ENCODE measurements around the gene LGR4.
A peak's percentile ranks its signal among the peaks of the same experiment; 100 is the strongest.

The LGR4 gene

DNA sequence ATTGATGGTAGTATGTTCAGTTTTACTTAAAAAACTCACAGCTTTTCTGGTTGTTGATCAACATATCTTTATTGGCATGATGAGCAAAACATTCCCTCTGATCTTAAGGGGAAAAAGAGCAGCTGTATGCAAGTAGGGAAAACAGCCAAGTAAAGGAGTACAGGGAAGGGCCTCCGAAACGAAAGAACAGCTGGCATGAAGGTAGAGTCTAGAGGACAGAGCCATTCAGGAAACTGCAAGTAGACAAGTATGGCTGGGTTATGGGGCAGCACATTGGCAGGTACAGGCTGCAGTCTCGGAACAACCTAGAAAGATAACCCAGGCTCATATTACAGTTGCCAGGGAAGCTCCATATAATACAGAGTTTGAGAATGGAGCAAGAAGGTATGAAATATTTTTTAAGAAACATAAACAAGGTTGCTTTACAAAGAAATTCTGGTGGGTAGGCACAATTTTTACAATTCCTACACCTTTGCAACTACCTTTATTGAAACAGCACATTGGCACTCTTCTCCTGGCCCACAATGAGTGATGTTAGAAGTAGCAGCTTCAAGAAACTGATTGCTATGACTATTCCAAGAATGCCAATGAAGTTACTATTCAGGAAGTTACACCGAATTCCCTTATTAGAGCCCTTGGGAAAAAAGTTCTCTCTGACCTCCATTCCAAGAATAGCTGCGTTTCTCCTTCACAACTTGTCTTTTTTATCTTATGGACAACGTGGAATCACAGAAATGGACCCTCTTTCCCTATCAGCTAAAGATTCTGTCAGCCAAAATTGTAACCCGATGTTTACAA lies 45.2 kb downstream of the LGR4 start:
- DNase-seq (ENCODE audit: low spot score), result peak; percentile 40

DNA sequence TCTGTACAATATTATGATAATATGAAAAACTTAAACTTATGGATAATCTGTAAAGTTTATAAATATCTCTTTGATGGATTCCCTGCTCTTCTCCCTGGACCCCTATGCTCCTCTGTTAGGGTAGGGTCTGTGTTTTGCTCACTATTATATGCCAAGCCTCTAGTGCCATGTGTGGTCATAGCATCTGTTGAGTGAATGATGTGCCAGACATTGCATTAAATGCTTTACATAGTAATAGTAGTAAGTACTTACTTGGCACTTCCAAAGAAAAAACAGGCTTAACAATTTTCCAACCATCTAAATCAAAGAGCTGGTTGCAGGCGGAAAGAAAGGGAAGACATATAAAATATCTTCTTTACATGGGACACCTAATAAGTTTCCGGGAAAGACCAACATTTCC lies 46.8 kb downstream of the LGR4 start:
- no peak for DNase-seq (ENCODE audit: low spot score)

DNA sequence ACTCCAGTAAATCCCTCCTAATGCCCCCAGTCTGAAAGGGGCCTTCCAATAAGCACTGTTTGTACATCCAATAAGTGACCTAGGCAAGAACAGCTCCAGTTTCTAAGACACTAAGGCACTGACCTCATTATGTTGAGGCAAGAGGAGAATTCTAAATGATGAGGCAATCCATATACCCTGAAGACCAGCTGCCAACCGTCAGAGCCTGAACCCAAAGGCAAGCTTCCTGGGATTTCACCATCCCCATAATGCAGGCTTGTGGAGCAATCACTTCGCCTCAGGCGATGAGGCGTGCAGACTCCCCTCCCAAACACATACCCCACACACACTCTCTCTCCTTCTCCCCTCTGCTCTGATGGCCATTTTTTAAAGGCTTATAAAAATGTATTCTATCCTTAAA lies 49.5 kb downstream of the LGR4 start:
- no peak for DNase-seq (ENCODE audit: low spot score)

DNA sequence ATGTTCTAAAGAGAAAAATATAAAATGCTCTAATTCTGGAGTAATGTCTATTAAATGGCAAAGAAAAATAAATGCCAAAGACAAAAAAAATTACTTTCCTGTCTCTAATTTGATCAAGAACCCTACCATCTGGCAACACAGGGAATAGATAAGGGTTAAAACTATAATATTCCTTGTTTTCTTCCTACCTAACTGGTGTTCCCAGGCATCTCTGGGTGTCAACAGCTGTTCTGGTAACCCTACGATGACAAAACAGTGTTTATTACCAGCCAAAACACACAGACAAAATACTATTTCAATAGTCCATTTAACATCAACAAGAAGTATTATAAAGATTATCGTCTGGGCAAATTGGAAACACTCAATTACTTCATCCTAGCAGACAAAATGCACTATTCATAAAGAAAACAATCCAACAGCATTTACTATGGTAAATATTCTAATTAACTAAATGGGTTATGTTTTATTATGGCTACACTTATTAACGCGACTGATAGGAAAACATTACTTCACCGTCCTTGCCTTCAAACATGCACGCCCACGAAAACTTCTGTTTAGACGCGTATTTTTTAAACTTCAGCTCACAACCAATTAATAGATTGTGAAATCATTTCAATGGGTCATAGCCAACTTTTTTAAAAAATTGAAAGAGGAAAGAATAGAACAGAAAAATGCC lies 50.6 kb downstream of the LGR4 start:
- no peak for DNase-seq (ENCODE audit: low spot score)

DNA sequence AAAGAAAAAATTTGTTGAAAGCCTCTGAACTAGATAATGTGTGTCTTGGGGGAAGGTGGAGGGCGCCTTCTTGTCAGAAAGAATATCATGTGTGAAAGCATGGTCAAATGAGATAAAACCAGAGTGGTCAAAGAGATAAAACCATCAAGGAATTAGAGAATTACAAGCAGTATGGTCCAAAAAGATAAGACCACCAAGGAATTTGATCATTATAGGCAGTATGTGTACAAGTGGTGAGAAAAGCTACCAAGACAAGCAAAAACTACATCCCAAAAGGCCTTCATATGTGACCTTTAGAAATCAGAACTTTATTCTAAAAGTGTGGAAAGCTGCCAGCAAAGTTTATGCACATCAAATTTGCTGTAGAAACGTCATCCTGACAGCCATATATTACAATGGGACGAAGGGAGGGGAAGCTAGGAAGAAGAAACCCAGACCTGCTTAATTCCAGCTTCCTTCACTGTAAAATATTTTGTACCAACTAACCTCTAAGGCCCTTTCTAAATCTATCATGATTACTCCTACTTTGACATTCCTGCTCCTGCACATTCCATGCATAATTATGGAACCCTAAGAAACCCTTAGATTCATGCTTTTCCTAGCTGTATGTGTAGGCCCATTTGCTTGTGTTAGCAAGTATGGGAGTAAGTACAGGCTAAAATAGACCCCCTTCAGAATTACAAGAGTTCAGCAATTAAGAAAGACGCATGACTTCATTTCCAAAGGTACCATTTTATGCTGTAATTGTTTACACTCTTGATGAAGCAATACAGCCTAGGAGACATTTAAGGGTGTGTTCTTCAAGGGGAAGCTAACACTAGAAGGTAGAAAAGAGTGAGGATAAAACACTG lies 51.6 kb downstream of the LGR4 start:
- no peak for DNase-seq (ENCODE audit: low spot score)

DNA sequence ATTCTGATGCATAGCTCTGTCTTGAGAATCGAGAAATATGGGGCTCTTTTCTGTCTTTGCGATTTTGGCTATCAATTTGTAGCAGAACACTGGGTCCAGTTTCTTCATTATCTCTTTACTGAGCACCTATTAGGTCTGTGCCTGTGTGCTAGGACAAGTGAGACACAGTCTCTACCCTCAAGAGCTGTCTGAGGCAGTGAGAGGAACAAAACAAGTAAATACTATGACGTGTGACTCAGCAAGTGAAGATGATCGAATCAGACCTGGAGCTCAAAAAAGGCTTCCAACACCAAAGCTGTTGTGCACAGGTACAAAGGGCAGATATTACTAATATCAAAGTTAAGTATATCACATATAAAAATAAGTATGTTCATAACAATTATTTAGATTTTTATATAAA lies 52.4 kb downstream of the LGR4 start:
- DNase-seq (ENCODE audit: low spot score), result no peak

DNA sequence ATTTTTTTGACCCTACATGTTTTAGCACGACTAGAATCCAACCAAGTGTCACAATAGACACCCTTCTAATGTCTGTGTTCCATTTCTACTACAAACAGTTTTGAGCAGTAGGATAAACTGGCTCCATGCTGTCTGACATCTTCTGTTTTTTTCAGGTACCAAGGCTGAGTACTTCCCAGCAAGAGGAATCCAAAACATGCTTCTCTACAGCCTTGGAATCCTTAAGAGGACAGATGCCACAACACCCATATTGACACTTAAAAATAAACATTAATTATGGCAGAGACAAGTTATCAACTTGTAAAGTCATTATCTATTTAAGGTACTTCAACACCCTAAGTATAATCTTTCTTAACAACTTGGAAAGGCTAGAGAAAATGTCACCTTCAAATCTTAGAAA lies 54.2 kb downstream of the LGR4 start:
- no peak for DNase-seq (ENCODE audit: low spot score)

DNA sequence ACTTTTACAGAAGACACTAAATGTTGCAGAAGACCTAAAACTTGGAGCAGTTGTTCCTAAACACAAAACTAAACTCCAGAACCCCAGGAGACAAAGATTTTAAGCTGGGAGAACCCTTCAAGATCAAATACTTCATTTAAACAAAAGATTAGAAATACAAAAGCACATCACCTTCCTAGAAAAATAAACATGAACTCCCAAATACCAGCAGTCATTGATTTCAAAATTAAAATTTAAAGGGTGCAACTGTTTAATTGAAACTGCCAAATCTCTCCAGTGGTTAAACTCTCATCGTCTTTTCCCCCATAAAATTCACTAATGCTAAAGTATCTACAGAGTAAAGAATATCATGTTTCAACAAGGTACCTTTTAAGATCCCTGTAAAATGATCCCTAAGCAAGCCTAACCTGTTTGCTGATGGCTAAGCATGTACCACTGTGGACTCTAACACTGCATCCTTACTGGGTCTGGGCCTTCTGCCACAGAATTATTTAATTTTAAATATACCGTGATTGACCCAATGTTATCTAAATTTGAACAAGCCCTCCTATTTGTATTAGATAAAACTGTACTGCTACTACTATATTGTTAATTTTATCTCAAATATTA lies 55.9 kb downstream of the LGR4 start:
- no peak for DNase-seq (ENCODE audit: low spot score)

DNA sequence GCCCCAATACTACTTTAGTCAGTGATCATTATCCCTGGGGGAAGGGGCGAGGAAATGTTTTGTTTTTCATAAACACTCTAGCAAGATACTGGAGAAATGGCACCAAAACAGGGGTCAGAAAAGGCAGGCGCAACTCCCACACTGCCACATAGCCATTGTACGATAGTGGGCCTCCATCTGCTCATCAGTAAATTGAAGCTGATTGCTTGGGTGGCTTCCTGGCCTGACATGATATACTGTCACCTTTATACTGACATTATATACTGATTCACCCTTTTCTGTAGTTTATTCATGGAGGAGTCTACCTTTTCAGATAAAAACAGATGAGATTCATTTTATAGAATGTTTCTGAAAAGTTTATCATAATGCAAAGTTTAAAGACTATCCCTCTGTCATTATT lies 57.9 kb downstream of the LGR4 start:
- DNase-seq (ENCODE audit: low spot score), result no peak

DNA sequence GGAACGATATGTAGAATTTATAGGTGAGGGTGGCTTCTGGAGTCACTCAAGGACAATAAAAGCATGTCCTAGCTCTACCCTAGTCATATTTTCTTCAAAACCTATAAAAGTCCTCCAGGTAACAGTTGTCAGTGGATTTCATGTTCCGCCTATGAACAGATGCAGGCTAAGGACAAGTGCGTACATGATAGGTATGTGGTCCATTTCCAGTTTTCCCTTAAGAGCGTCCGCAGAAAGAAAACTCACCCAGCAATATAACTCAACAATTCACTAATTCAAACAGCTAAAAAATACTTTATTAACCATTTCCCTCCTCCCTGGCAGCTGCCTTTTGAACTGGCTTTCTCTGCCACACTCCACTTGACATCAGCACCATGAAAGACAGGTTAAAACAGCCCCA lies 59.4 kb downstream of the LGR4 start:
- DNase-seq (ENCODE audit: low spot score), result no peak

DNA sequence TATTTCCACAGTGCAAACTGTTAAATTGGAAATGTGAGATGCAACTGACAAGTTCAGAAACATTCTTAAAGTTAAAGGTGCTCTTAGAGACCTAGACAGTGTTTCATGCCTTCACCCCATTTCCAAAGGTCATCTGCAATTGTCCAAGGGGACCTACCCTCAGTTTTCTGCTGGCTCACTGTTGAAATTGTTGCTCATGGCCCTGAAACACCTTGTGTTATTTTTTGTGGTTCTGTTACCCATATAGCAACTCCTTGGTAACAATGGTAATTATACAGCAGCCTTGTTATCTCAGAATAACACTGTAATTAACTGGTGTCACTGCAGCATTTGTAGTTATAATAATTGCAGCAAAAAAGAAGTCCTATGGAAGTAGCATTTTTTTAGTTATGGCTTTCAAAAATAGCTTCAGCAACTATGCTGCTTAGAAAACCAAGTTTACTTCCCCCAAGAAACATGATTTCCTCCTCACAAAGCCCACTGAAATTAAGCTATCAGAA lies 60.3 kb downstream of the LGR4 start:
- no peak for DNase-seq (ENCODE audit: low spot score)

DNA sequence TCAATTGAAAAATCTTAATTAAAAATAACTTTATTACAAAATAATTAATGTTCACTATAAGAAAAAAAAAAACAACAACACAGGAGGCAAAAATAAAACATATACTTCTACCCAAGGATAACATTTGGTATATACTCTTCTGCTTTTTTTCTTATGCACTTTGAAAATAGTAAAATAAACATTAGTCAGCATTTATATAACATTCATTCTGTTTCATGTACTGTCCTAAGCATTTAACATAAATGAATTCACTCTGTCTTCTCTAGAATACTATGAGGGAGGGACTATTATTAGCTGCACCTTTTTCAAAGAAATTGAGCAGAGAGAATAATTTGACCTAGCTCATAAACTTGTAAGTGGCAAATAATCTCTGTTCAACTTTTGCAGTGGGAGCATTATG lies 61.3 kb downstream of the LGR4 start:
- DNase-seq (ENCODE audit: low spot score), result no peak

DNA sequence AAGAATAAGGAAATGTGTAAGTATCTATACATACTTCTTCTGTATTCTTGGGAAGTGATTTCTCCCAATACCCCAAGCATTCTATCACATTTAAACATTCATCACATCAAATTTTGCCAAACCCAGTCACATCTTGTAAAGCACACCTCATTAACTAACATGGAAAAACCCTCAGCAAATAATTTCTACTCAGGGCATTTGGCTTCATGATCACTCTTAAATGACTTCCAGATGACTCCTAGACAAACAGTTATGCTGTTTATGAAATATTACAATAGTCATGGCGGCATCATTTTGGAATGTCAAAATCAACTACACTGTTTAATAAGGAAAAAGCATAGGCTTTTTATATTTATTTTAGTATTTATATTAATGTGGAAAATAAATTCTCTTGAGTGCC lies 62.3 kb downstream of the LGR4 start:
- DNase-seq (ENCODE audit: low spot score), result no peak

DNA sequence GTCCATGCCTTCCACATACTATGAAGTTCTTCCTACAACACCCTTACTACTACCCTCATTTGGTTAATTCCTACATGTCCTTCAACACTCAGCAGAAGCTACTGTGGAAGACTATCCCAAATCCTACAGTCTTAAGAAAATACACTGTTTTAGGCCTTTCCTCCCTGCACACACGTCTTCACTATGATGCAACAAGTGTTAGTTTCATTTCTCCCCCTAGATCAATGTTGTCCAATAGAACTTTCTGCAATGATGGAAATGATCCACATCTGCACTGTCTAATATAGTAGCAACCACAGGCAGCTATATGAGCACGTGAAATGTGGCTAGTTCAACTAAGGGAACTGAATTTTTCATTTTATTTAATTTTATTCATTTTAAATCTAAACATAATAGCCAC lies 62.8 kb downstream of the LGR4 start:
- DNase-seq (ENCODE audit: low spot score), result no peak

DNA sequence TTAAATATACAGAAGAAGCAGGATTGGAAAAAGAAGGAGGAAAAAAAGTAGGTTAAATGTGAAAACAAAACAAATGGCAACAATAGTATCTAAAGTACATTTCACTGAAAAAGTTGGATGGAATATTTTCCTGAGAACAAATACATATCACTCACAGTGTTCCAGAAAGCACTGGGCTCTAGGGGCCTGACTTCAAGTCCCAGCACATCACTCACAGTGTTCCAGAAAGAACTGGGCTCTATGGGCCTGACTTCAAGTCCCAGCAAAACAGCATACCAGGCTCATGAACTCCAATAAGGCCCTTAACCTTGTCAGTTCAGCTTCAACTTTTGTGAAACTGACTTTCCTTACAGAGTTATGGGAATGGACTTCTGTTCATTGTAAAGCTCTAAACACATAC lies 63.5 kb downstream of the LGR4 start:
- DNase-seq (ENCODE audit: low spot score), result no peak

DNA sequence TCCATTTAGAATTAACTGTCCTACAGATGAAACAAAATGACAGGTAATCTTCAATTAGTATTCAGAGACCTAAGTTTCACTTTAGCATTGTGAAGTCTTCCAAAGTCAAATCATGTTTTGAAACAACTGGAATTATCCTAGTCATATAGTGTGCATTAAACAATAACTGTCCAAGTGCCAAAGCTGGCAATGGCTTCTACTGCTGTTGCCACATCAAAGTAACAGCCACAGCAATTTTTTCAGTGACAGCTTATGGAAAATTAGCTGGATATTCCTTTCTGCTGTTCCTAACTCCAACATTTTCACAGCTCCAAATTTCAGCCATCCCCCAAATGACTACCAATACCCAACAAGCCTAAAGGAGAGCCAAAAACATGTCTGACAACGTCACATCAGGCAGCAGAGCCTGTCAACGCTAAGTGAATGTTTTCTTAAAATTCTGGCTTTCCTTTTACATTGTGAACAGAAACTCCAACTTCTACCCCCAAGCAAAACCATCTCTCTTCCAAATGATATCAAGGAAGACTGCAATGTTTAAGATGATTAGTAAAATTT lies 64.3 kb downstream of the LGR4 start:
- DNase-seq (ENCODE audit: low spot score), result no peak

DNA sequence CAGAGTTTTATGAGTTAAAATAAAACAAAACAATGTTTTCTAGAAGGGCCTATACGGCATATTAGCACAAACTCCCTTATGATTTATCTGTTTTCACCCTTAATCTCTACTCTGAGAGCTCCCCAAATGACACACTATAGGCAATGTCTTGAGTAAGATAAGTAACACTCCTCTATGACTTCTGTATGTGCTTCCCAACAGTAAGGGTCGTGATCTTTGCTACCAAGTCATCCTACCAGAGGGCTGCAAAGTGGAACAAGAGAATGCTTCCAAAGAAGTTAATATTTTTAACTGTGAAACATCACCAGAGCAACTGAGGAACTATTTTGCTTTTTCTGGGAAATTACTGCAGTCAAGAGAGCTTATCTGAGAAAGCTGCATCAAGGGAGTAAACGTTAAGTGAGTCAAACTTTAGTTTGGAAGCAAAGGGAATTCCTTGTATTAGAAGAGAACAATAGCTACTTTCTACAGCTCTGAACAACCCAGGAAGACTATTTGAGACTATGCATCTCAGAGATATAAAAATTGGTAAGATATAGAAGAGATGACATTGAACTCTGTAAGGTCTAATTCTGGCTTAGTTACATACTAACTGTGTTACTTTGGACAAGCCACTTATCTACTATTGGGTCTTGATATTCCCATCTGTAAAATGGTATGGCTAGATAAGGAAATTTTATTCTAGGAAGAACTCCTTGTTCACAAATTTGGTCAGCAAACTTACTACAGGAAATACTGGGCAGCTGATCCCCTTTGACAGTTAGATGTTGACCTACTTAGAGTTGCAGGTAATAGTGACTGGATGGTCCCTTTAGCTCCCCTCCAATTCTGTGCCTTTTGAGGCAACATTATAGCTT lies 65.9 kb downstream of the LGR4 start:
- DNase-seq (ENCODE audit: low spot score), result no peak

DNA sequence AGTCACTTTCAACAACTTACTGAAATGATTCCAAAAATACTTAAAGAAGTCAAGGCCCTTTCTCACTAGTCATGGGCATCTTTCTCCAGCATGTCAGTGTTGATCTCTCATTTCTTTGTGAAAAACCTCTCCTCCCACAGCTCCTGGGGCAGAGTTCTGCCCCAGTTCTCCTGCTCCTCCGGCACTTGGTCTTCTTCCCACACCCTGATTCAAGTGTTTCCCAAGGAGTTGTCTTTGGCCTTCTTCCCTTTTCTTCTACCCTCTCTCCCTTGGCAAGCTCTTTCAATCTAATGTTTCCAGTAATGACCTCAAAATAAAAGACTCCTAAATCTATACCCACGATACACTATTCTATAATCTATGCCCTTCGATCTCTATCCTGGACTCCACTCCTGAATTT lies 67.5 kb downstream of the LGR4 start:
- DNase-seq (ENCODE audit: low spot score), result no peak

DNA sequence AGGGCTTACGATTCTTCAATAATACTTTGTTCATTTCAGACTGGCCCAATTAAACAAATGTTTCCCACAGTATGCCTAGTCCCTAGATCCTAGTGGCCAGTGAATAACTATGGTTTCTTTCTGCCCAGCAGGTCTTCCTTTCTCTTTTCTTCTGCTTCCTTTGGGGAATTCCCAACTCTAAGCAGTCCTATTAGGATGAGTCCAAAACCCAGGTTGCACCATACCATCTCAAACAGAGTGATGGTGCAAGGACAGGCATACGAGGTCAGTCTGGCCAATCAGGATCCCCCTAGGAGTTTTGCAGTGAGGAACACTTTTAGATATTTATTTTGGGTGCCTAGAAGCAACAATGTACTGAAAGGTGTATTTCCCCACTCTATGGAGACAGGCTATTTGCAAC lies 68.2 kb downstream of the LGR4 start:
- DNase-seq (ENCODE audit: low spot score), result no peak

DNA sequence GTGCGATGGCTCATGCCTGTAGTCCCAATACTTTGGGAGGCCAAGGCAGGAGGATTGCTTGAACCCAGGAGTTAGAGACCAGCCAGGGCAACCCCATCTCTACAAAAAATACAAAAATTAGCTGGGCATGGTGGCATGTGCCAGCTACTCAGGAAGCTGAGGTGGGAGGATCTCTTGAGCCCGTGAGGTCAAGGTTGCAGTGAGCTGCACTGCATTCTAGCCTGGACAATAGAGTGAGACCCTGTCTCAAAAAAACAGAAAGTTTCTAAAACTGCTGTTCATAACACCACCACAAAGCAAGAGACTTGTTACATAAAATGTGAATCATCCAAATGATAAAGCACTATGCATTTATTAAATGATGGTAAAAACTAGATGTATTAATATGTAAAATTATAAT lies 69.4 kb downstream of the LGR4 start:
- DNase-seq (ENCODE audit: low spot score), result no peak

DNA sequence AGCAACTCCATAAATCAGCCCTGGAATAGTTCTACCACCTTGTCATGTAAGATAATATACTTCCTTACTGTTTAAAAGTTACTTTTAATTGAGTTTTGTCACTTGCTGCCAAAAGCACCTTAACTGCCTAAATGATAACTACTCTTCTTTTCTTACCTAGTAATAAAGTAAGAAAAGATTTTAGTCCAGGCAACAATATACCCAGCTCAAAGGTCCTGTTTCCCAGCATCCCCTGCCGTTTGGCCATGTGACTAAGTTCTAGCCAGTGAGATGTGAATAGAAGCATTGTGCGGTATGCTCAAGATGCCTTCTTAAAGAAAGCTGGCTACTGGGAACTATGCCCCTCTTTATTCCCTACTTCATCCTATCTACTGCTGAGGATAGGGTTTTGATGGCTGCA lies 70.1 kb downstream of the LGR4 start:
- no peak for DNase-seq (ENCODE audit: low spot score)
